Activated T-cell treated with anti-CD3 and anti-CD28 coated beads, Interleukin-2, amount 50 U/mL, for 4 hours (primary cell): Measurements from ENCODE around the gene NOPCHAP1. TPM values are rescaled to one million over a fixed set of nuclear protein-coding genes. Genes with fewer than 3 reads are reported as not detected.
A peak's percentile ranks its signal among the peaks of the same experiment; 100 is the strongest.

ENCODE experiments used
- ATAC-seq, 2 donors: fragments of 200-7000 bp; cut with Tn5 transposase; one replicate each; pipeline ENCODE4 v1.10.0; 2021
- DNase-seq: peaks from one replicate; pipeline ENCODE4 v3.0.0-alpha.2; 2020
- H3K27me3 Mint-ChIP-seq: one replicate; pipeline ENCODE4 v1.8.0; 2021; ENCODE audit warnings: low read depth, mixed read lengths
- H3K36me3 Mint-ChIP-seq: one replicate; pipeline ENCODE4 v1.8.0; 2022; ENCODE audit warnings: mixed read lengths; ENCODE audit not compliant: insufficient read depth
- H3K4me1 Mint-ChIP-seq: one replicate; pipeline ENCODE4 v1.8.0; 2021; ENCODE audit warnings: low read depth, mixed read lengths
- H3K4me3 Mint-ChIP-seq: one replicate; pipeline ENCODE4 v1.8.0; 2021; ENCODE audit warnings: mild to moderate bottlenecking, moderate library complexity, mixed read lengths
- H3K9me3 Mint-ChIP-seq: one replicate; pipeline ENCODE4 v1.8.0; 2021; ENCODE audit warnings: mixed read lengths
- total RNA-seq, 3 donors: library from RNA; stranded (reverse); gene quantifications; one replicate each; pipeline ENCODE4 v1.2.1, GENCODE V29; 2021

NOPCHAP1 gene
- total RNA-seq, 3 donors from 2014 or later, result 36.8 to 39.0 (median 38.8) TPM

DNA sequence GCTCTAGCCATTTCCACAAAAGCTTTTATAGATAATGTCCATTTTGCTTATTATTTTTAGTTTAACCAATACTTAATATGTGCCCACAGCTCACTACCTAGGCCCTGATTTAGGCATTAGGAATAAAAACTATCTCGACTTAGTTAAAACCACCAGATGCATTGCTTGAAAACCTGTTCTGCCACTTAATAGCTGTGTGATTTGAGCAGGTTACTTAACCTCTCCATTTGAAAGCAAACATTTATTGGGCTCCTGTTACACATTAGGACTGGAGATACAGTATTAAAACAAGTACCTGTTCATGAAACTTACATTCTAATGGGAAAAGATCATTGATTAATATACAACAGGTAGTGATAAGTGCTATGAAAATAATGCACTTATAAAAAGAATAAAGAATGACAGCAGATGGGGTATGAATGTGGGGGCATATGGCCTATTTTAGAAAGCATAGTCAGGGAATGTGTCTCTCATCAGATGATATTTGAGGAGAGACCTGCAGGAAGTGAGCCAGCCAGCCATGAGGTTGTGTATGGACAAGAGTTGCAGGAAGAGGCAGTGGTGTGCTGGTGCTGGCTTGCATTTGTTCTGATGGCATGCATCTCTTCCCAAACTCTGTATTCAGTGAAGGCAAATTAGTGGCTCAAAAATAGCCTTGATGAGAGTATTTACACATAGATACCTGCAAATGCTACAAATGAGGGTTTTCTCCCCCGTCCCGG is 34.3 kb downstream of the NOPCHAP1 start:
- Mint-ChIP-seq H3K27me3 (no peaks in the 10 kb centered on the region), H3K9me3 (no peaks in the 10 kb centered on the region), H3K4me3 (no peak overlapping the region), H3K36me3 (peaks cover 9% of the 10 kb centered on the region), H3K4me1 (no peaks in the 10 kb centered on the region)
- no peak for ATAC-seq
- DNase-seq, result no peak

DNA sequence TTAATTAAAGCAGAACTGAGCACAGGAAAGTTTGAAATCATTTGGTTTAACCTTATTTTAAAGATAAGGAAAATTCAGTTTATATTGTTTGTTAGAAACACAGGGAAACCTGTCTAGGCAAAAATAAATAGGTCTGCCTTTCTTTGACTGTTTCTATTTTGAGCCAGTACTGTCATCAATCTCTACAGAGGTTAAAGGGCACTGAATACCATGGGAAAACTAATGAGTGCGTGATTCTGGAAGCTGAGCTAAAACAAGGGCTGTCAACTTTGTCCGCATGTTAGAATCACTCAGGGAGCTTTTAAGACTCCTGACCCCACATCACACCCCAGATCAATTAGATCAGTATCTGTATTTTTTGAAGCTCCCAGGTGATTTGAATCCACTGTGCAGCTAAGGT is 38.8 kb downstream of the NOPCHAP1 start:
- ATAC-seq (no peak), DNase-seq (no peak)
- H3K9me3 Mint-ChIP-seq, result no peaks in the 10 kb centered on the region
- no peaks in the 10 kb centered on the region for H3K27me3 Mint-ChIP-seq
- peaks cover 5% of the 10 kb centered on the region for H3K36me3 Mint-ChIP-seq
- H3K4me3 Mint-ChIP-seq, result no peak overlapping the region
- no peaks in the 10 kb centered on the region for H3K4me1 Mint-ChIP-seq

- peaks cover 2% of the 10 kb centered on the region for H3K4me1 Mint-ChIP-seq
- no peak for ATAC-seq
- peaks cover 3% of the 10 kb centered on the region for H3K36me3 Mint-ChIP-seq
- H3K4me3 Mint-ChIP-seq, result no peak overlapping the region
- no peaks in the 10 kb centered on the region for H3K9me3 Mint-ChIP-seq
- no peak for DNase-seq
- H3K27me3 Mint-ChIP-seq, result no peaks in the 10 kb centered on the region
These were observed 39.8 kb downstream of the NOPCHAP1 start for GRCh38 chr12:105025890-105026289.

GRCh38 chr12:105026411-105026810 is 40.3 kb downstream of the NOPCHAP1 start:
- H3K36me3 Mint-ChIP-seq, result peaks cover 1% of the 10 kb centered on the region
- peaks cover 7% of the 10 kb centered on the region for H3K4me1 Mint-ChIP-seq
- ATAC-seq, result no peak
- H3K4me3 Mint-ChIP-seq, result no peak overlapping the region
- DNase-seq, result no peak
- no peaks in the 10 kb centered on the region for H3K9me3 Mint-ChIP-seq
- H3K27me3 Mint-ChIP-seq, result no peaks in the 10 kb centered on the region

GRCh38 chr12:105030820-105031807 is 45.0 kb downstream of the NOPCHAP1 start:
- Mint-ChIP-seq H3K4me1 (peaks cover 29% of the 10 kb centered on the region), H3K4me3 (peak overlapping the region; percentile 8), H3K36me3 (peaks cover 2% of the 10 kb centered on the region), H3K27me3 (no peaks in the 10 kb centered on the region), H3K9me3 (no peaks in the 10 kb centered on the region)
- DNase-seq (no peak), ATAC-seq (peak; percentile 58 to 73)

DNA sequence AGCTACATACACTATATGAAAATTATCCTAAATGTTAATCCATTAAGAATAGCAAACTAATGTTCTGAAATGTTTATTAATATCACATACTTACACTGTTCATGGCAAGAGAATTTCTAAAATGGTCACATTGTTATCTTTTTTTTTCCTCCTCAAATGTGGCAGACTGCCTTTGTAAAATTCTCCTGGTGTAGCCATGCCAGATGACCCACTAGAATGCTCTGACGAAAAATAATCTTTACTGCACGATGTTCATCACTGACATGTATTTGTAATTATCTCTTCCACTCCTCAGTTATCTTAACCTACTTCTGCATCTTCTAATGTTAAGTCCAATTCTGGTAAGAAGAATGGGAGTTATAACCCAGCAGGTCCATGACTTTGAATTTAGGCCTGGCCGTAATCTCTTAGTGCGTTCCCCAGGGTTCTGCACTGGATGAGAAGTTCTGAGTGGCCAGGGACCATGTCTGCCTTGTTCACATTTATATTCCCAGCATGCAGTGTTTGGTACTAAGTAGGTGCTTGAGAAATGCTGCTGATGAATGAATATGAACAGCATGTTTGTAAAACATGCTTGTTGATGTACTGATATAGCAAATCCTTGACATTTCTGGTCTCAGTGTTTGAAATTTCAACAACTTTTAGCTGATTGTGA is 46.7 kb downstream of the NOPCHAP1 start:
- no peaks in the 10 kb centered on the region for H3K27me3 Mint-ChIP-seq
- H3K4me1 Mint-ChIP-seq, result peaks cover 41% of the 10 kb centered on the region
- no peak overlapping the region for H3K4me3 Mint-ChIP-seq
- peaks cover 2% of the 10 kb centered on the region for H3K36me3 Mint-ChIP-seq
- ATAC-seq (no peak), DNase-seq (no peak)
- H3K9me3 Mint-ChIP-seq, result no peaks in the 10 kb centered on the region

GRCh38 chr12:105033851-105034250 is 47.7 kb downstream of the NOPCHAP1 start:
- H3K36me3 Mint-ChIP-seq, result peaks cover 2% of the 10 kb centered on the region
- H3K27me3 Mint-ChIP-seq, result no peaks in the 10 kb centered on the region
- ATAC-seq (peak; percentile 60 to 61), DNase-seq (no peak)
- no peaks in the 10 kb centered on the region for H3K9me3 Mint-ChIP-seq
- peaks cover 47% of the 10 kb centered on the region for H3K4me1 Mint-ChIP-seq
- no peak overlapping the region for H3K4me3 Mint-ChIP-seq

Other genes starting within 250 kb of the NOPCHAP1 start
- gene SLC41A2, start 28.0 kb upstream of the NOPCHAP1 start, total RNA-seq, result 1 to 10 TPM; 4.3 to 8.3 (median 6.3) TPM
- gene ALDH1L2, start 98.1 kb downstream of the NOPCHAP1 start, total RNA-seq, result under 1 TPM; 0.29 to 0.81 (median 0.35) TPM
- 10 to 100 TPM; 21.2 to 25.7 (median 22.7) TPM for gene WASHC4, start 121.4 kb downstream of the NOPCHAP1 start, total RNA-seq
- 1 to 10 TPM; 7.8 to 8.6 (median 8.0) TPM for gene APPL2, start 249.9 kb downstream of the NOPCHAP1 start, total RNA-seq